Measurements from ENCODE around the gene SLC16A14.

DNA sequence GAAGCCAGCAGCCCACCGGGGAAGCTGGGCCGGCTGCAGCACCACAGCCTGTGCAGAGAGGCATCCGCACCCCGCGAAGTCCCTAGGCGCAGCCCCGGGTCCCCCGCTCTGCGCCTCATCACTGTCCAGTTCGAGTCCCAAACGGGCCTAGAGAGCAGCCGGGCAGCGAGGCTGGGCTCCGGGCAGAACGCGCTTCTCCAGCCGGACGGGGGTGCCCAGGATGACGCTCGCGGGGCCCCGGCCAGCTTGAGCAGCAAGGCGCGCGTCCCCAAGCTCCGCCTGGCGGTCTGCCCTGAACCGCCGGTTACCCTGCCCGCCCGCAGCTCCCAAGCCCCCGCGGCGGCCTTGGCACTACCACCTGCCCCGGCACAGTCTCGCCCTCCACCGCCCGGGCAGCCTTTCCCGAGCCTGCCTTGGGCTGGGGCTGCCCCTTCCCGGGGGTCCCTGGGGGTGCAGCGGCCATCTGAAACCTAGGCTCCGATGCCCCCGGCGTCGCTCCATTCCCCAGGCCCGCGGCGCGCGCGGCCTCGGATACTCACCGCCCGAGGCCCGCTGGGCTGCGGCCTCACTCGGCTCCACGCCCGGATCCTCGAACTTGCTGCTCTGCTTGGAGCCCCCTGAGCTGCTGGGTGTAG is 591 bp downstream of the SLC16A14 start:
- no peak for TF ChIP-seq POLR2A (IDR thresholded peaks at IDR 0.05)
- TF ChIP-seq, protein P1, sequence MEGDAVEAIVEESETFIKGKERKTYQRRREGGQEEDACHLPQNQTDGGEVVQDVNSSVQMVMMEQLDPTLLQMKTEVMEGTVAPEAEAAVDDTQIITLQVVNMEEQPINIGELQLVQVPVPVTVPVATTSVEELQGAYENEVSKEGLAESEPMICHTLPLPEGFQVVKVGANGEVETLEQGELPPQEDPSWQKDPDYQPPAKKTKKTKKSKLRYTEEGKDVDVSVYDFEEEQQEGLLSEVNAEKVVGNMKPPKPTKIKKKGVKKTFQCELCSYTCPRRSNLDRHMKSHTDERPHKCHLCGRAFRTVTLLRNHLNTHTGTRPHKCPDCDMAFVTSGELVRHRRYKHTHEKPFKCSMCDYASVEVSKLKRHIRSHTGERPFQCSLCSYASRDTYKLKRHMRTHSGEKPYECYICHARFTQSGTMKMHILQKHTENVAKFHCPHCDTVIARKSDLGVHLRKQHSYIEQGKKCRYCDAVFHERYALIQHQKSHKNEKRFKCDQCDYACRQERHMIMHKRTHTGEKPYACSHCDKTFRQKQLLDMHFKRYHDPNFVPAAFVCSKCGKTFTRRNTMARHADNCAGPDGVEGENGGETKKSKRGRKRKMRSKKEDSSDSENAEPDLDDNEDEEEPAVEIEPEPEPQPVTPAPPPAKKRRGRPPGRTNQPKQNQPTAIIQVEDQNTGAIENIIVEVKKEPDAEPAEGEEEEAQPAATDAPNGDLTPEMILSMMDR (IDR thresholded peaks at IDR 0.05), result peak in 2 of 7 experiments; percentile 2 to 4
